GM18858 (cell line): Measurements from ENCODE around the gene OCSTAMP.

Experiments
- ATAC-seq: cut with Tn5 transposase; IDR thresholded peaks from one replicate; pipeline ENCODE4 v1.9.1; 2021; ENCODE audit not compliant: unreplicated experiment

OCSTAMP gene

DNA sequence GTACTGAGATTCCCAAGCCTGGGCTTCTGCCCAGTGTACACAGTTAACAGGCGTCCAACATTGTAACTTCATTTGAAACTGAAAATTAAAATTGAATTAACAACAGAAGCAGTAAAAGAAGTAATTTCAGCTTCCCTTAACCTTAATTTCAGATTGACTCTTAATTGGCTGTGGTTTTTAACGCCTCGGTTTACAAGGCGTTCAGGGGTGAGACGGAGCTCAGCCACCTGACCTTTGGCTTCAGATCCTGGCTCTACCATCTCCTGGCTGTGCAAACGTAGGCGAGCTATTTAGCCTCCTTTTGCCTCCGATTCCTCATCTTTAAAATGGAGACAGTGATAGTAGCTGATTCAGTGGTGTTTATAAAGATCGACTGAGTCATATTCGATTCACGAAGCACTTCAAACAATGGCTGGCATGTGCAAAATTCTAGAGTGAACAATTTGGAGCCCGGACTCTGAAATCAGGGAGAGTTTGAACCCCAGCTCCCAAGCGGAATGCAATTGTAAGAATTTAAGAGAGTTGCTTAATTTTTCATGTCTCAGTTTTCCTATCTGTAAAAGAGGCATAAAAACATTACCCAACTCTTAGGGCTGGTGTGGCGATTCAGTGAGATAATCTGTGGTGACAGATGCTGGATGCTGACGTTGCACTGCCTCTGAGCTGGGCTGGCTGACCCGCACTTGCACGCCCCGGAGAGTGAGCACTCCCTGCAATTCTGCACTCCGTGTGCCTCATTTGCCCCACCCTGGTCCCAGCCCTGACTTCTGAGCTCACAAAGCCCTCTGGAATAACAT is 23.5 kb upstream of the OCSTAMP start:
- no peak for ATAC-seq

- ATAC-seq, result no peak
Measured at GRCh38 chr20:46573234-46573633, 22.8 kb upstream of the OCSTAMP start.

GRCh38 chr20:46572790-46573189 is 22.3 kb upstream of the OCSTAMP start:
- no peak for ATAC-seq

DNA sequence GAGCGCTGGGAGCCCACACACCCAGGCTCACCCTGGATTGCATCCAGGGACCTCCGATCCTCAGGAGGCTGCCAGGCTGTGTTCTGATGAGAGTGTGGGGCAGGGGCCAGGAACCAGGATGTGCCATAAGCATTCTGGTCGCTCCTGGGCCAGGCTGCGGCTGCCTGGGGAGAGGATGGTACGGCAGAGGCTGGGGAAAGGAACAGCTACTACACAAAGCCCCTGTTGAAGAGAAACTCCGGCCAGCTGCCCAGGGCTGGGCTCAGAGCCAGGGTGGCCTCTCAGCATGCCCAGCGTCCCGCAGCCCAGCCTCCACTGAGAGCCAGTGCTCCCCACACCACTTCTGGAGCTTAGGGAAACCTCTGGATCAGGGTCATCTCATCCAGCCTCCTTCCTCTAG is 21.7 kb upstream of the OCSTAMP start:
- no peak for ATAC-seq

DNA sequence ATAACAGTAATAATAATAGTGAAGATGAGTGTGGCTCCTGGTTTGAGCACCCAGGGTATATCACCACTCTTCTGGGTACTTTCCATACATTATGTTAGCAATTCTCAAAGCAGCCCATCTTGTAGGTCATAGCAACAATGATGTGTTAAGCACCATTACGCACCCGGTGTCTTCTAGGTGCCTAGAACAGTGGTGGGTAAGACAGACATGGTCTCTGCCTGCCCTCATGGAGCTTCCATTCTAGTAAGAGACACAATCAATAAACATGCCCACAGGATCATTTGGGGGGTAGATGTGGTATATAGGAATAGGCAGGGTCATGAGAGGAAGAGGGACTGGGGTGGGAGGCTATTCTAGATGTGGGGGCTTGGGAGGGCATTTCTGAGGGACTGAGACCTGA is 21.0 kb upstream of the OCSTAMP start:
- no peak for ATAC-seq

DNA sequence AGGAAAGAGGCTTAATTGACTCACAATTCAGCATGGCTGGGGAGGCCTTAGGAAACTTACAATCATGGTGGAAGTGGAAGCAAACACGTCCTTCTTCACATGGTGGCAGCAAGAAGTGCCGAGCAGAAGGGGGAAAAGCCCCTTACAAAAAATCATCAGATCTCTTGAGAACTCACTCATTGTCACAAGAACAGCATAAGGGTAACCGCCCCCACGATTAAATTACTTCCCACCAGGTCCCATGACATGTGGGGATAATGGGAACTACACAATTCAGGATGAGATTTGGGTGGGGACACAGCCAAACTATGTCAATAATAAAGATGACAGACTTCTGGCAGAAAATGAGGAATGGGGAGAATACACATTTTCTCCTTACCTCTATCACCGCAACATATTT is 20.5 kb upstream of the OCSTAMP start:
- no peak for ATAC-seq

DNA sequence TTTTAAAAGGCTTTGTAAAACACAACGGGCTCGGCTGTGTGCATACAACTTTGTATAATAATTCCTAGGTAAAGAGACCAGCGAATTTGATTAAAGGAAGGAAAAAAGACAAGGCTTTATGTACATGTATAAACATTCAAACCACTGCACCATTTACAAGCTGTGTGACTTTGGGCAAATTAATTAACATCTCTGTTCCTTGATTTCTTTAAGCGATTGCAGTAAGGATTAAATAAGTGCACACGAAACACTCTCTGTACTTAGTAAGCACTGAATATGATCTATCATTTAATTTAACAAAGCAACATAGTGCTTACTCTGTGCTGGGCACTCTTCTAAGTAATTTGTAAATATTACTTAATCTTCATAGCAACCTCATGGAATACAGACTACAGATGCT is 19.5 kb upstream of the OCSTAMP start:
- no peak for ATAC-seq

GRCh38 chr20:46568570-46569129 is 18.2 kb upstream of the OCSTAMP start:
- no peak for ATAC-seq

GRCh38 chr20:46566125-46566524 is 15.7 kb upstream of the OCSTAMP start:
- ATAC-seq, result no peak

DNA sequence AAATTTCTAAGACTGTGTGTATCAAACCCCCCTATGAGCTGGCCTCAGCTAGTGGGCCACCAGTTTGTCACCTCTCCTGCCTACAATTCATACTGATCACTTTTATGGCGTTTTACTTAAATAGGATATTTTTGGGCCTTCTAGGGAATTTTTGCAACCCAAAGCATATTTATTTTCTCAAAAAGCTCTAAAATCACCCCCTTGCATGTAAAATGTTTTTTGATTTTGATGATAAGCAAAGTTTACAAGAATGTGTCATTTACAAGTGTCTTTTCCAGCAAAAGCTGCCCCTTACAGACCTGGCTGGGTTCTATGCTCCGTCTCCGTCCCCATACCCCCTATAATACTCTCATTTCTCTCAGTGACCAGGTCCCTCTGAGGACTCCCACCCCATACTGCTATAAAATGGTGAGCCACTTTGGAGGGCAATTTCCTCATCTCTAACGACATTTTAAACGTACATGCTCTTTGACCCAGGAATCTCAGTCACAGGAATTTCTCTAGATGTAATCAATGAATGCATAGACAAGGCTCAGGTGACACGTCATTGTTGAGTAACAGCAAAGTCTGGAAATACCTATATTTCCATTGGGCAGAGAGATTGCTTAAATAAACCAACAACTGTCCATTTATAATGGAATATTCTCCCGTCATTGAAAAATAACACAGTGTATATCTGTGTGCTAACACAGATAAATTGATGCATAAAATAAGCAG is 13.9 kb upstream of the OCSTAMP start:
- ATAC-seq, result no peak

DNA sequence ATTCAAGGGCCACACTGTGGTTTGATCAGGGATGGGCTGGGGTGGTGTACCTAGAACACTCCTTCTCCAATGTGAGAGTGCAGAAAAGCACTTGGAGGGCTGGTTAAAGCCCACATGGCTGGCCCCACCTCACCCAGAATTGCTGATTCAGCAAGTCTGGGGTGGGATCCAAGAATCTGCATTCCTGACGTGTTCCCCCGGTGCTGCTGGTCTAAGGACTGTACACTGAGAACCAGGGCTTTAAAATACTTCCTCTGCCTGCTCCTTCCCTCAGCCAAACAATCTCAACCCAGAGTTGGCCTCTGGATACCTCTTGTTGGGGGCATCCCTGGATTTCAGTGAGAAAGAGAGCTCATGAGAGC is 13.4 kb upstream of the OCSTAMP start:
- no peak for ATAC-seq

- no peak for ATAC-seq
Measured at GRCh38 chr20:46563170-46563859, 12.9 kb upstream of the OCSTAMP start.

- peak; percentile 55 for ATAC-seq
Measured at GRCh38 chr20:46562373-46563169, 12.1 kb upstream of the OCSTAMP start.

DNA sequence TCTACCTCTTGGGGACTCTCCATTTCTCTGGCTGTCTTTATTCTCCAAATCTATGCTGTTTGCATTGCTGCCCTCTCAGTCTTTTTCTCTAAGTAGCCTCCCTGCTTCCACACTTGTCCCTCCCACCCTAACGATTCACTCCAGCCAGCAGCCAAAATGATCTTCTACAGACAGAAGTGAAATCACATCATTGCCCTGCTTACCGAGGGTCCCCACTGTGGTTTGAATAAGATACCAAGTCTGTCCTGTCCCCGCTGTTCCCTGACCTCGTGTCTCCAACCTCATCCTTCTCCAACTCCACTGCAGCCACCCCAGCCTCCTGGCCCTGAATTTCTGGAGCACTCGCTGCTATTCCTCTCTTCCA is 11.5 kb upstream of the OCSTAMP start:
- ATAC-seq, result no peak

GRCh38 chr20:46559685-46560440 is 9.4 kb upstream of the OCSTAMP start:
- ATAC-seq, result no peak

GRCh38 chr20:46559001-46559400 is 8.5 kb upstream of the OCSTAMP start:
- ATAC-seq, result no peak

- no peak for ATAC-seq
Measured at GRCh38 chr20:46558511-46558959, 8.1 kb upstream of the OCSTAMP start.

- ATAC-seq, result no peak
Measured at GRCh38 chr20:46557231-46557956, 6.9 kb upstream of the OCSTAMP start.

- no peak for ATAC-seq
Measured at GRCh38 chr20:46555370-46555956, 5.0 kb upstream of the OCSTAMP start.
